Ectodermal cell (in vitro differentiated cells): Measurements from ENCODE around the gene FBXL7.

Source experiments
- H3K27ac ChIP-seq: 2 replicates; pipeline ENCODE4 v1.7.0; 2013; ENCODE audit warnings: mild to moderate bottlenecking, low read depth, low read length; ENCODE audit not compliant: insufficient read depth, poor library complexity, severe bottlenecking
- H3K27me3 ChIP-seq: 2 replicates; pipeline ENCODE4 v1.7.0; 2013; ENCODE audit warnings: mild to moderate bottlenecking, low read length; ENCODE audit not compliant: insufficient read depth, control insufficient read depth, poor library complexity, severe bottlenecking
- H3K36me3 ChIP-seq: one replicate; pipeline ENCODE4 v1.7.0; 2013; ENCODE audit warnings: low read length; ENCODE audit not compliant: control insufficient read depth, insufficient read depth
- H3K4me1 ChIP-seq: one replicate; pipeline ENCODE4 v1.7.0; 2013; ENCODE audit warnings: low read length; ENCODE audit not compliant: control insufficient read depth, insufficient read depth
- H3K4me3 ChIP-seq: 2 replicates; pipeline ENCODE4 v1.7.0; 2013; ENCODE audit warnings: low read depth, low read length, control low read depth; ENCODE audit not compliant: insufficient read depth
- H3K9me3 ChIP-seq: 2 replicates; pipeline ENCODE4 v1.7.0; 2013; ENCODE audit warnings: mild to moderate bottlenecking, low read length, moderate library complexity; ENCODE audit not compliant: control insufficient read depth
- WGBS, 2 experiments: methylation state at CpG; one replicate each; pipeline ENCODE4 v1.1.7; 2013; ENCODE audit warnings: missing lambda C conversion rate in 2 of 2; 5-methylcytosine and 5-hydroxymethylcytosine counted together

The FBXL7 gene

DNA sequence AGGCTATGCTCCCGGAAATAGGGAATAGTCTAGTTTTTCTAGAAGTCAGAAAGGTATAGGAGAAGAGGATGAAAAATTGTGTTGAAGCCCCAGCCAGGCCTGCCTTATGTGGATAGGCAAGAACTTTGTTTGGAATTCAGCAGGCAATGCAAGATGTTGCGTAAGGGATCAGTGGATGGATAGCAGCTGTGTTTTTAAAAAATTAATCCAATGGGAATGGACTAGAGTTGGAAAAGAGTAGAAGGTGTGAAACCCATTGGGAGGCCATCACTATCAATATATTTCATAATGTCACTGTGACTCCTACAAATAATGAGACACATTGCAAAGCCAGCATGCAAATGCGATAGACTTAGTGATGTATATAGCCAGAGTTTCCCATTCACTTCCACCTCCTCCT, 397.7 kb downstream of the FBXL7 start:
- Histone ChIP-seq H3K9me3 (no peaks in the 10 kb centered on the region), H3K4me1 (no peaks in the 10 kb centered on the region), H3K36me3 (no peaks in the 10 kb centered on the region), H3K27ac (no peak overlapping the region), H3K27me3 (no peaks in the 10 kb centered on the region), H3K4me3 (no peak overlapping the region)
- WGBS, 2 experiments, result 98 to 99% methylated on average over 3 of the region's 3 CpGs

DNA sequence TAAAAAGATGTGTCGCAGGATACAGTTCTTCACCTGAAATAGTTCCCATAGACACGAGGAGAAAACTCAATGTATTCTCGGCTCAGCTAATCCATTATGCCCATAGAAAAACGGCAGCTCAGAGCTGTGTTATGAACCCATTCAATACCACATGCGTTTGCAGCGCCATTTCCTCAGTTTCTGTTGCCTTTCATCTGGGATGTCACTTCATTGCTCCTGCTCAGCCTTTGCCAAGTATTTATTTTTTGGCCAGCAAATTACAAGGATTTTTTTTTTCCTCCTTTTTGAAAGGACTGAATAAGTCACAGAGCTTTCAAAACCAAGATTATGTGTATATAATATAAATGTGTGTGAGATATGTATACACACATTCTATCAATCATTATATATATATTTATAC, 398.7 kb downstream of the FBXL7 start:
- no peak overlapping the region for H3K27ac ChIP-seq
- 95 to 96% methylated on average over 6 of the region's 6 CpGs for WGBS, 2 experiments
- no peaks in the 10 kb centered on the region for H3K4me1 ChIP-seq

DNA sequence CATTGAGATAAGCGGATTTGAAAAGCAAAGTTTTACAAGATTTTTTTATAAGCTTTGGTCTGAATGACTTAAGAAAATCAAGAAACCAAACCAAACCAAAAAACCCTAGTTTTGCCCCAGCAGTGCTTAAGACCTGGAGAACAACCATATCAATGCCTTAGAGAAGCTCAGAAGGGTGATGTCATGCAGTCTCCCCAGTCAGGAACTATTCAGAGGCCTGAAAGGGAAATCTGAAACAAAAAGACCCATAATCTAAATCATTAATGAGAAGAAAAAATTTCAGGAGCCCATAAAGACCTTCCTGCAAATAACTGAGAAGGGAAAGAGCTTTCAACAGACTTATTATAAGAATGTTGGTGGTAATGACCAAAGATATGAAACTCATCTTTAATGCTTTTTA, 399.5 kb downstream of the FBXL7 start:
- Histone ChIP-seq H3K27ac (no peak overlapping the region), H3K9me3 (no peaks in the 10 kb centered on the region), H3K36me3 (no peaks in the 10 kb centered on the region), H3K4me1 (no peaks in the 10 kb centered on the region), H3K4me3 (no peak overlapping the region), H3K27me3 (no peaks in the 10 kb centered on the region)
- 86 to 88% methylated on average over 1 of the region's 1 CpG for WGBS, 2 experiments

More for the DNA sequence above, 398.7 kb downstream of the FBXL7 start:
- Histone ChIP-seq H3K9me3 (no peaks in the 10 kb centered on the region), H3K4me3 (no peak overlapping the region), H3K27me3 (no peaks in the 10 kb centered on the region), H3K36me3 (no peaks in the 10 kb centered on the region)

DNA sequence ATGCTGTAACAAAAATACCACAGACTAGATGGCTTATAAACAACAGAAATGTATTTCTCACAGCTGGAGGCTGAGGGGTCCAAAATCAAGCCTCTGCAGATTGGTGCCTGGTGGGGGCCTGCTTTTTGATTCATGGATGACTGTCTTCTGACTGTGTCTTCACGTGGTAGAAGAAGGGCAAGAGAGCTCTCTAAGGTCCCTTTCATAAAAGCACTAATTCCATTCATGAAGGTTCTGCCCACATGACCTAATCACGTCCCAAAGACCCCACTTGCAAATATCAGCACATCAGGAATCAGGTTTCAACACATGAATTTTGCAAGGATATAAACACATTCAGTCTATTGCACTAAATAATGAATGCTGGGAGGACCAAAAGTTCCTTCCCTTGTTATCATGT, 401.2 kb downstream of the FBXL7 start:
- Histone ChIP-seq H3K4me1 (no peaks in the 10 kb centered on the region), H3K36me3 (no peaks in the 10 kb centered on the region), H3K4me3 (no peak overlapping the region), H3K27me3 (no peaks in the 10 kb centered on the region), H3K9me3 (no peaks in the 10 kb centered on the region), H3K27ac (no peak overlapping the region)
- 86 to 88% methylated on average over 2 of the region's 2 CpGs for WGBS, 2 experiments

DNA sequence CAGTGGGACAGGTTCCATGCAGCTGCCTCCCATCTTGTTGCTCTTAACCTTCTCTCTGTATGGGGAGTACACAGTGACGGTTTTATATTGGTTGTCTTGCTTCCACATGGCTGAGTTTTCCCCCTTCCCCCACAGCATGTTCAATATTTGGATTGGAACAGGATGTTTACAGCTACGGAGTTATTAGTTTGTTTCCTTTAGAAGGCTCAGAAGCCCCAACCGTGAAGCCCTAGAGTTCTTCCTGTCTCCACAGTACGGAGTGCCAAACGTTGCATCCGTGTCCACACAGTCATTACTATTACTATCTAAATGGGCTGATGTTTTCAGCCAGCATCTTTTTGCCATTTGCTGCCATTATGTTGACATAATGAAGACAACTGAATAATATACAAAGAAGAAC, 402.1 kb downstream of the FBXL7 start:
- Histone ChIP-seq H3K27ac (no peak overlapping the region), H3K36me3 (no peaks in the 10 kb centered on the region), H3K4me3 (no peak overlapping the region), H3K27me3 (no peaks in the 10 kb centered on the region), H3K9me3 (no peaks in the 10 kb centered on the region), H3K4me1 (no peaks in the 10 kb centered on the region)
- WGBS, 2 experiments, result 91 to 94% methylated on average over 6 of the region's 6 CpGs

DNA sequence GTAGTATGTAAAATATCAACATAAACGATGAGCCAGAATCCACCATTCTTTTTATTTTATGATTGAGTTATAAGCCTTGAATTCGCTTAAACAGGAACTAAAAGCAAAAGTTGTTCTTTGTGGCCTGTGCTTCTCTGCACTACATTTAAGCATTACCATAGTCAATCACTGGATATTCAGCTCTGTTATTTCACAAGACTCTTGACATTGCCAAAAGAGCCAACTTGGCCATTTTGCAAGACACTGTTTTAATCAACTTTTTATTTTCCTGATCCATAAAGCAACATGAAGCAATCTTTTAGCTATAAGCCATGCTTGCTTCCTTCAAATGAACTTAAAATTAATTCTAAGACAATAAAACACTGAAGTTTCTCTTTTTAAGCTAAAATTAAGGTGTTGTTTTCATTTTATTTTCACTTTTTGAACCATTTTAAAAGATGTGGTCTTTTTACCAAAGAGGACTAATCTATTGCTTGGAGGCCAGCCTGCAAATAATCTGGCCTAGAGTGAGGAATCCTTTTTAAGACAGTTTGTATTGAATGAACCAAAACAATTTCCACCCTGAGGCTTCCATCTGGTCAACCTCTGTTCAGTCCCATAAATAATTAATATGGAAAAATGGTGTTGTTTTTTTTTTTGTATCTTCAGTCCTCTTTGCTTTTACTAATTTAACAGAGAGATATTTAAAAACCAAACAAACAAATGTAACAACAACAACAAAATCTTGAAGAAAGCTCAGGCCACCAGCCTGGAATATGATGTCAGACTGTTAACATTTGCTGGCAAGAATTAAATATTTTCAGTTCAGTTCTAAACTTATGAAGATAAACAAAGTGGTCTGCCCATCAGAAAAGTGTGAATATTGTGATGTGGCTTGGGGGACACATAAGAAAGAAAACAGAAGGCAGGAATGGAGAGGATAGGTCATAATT, 405.2 kb downstream of the FBXL7 start:
- no peaks in the 10 kb centered on the region for H3K4me1 ChIP-seq
- no peaks in the 10 kb centered on the region for H3K27me3 ChIP-seq
- no peaks in the 10 kb centered on the region for H3K9me3 ChIP-seq
- no peaks in the 10 kb centered on the region for H3K36me3 ChIP-seq
- no peak overlapping the region for H3K4me3 ChIP-seq
- WGBS, 2 experiments, result 93 to 96% methylated on average over 2 of the region's 2 CpGs
- no peak overlapping the region for H3K27ac ChIP-seq

DNA sequence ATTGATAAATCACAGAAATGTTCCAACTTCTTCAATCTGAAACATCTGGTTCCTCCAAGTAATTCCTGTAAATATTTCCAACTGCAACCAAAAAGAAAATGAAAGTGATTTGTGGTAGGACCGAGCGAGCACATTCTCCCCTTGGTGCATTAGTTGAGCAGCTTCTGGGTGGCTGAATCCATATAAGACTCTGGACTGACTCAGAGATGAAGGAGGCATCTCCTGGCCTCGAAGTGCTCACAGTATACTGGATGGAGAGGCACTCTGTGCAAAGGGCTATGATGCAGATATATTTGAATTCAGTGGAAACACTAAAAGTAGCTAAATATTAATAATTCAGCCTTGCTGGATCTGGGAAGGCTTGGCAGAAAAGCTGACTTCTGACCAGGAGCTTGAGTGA, 414.7 kb downstream of the FBXL7 start:
- Histone ChIP-seq H3K27me3 (no peaks in the 10 kb centered on the region), H3K9me3 (no peaks in the 10 kb centered on the region), H3K36me3 (no peaks in the 10 kb centered on the region), H3K4me3 (no peak overlapping the region), H3K4me1 (no peaks in the 10 kb centered on the region), H3K27ac (no peak overlapping the region)
- WGBS, 2 experiments, result 97 to 98% methylated on average over 3 of the region's 3 CpGs

DNA sequence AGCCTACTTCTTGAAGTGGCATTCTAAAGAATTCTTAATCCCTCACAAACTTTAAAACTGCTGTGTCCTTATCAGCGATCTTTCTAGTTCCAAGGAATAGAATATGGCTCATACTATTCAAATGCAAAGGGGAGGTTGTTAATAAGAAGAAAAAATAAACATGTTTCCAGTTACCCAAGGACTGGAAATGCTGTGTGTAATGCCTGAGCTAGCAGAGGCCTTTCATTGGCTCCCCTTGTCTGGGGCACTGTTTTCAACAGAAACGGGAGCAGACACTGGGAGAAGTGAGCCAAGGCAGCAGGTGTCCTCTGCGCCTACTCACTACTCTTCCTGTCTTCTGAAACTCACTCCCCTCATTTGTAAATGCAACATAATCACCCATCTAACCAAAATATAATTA, 426.6 kb downstream of the FBXL7 start:
- no peak overlapping the region for H3K4me3 ChIP-seq
- H3K27me3 ChIP-seq, result no peaks in the 10 kb centered on the region
- WGBS, 2 experiments, result 53 to 58% methylated on average over 2 to 3 of the region's 3 CpGs
- H3K4me1 ChIP-seq, result peaks cover 2% of the 10 kb centered on the region
- H3K27ac ChIP-seq, result no peak overlapping the region
- H3K36me3 ChIP-seq, result peaks cover 8% of the 10 kb centered on the region
- no peaks in the 10 kb centered on the region for H3K9me3 ChIP-seq

DNA sequence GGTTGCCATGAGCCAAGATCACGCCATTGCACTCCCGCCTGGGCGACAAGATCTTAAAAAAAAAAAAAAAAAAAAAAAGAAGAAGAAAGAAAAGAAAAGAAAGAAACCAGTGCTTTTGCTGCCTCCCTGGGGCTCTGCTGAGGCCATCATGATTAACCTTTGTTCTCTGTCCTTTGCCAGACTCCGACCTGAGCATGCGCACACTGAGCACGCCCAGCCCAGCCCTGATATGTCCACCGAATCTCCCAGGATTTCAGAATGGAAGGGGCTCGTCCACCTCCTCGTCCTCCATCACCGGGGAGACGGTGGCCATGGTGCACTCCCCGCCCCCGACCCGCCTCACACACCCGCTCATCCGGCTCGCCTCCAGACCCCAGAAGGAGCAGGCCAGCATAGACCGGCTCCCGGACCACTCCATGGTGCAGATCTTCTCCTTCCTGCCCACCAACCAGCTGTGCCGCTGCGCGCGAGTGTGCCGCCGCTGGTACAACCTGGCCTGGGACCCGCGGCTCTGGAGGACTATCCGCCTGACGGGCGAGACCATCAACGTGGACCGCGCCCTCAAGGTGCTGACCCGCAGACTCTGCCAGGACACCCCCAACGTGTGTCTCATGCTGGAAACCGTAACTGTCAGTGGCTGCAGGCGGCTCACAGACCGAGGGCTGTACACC, 427.9 kb downstream of the FBXL7 start:
- Histone ChIP-seq H3K4me1 (peaks cover 2% of the 10 kb centered on the region), H3K27me3 (no peaks in the 10 kb centered on the region), H3K4me3 (no peak overlapping the region), H3K36me3 (peaks cover 8% of the 10 kb centered on the region), H3K27ac (no peak overlapping the region), H3K9me3 (no peaks in the 10 kb centered on the region)
- 95 to 96% methylated on average over 38 of the region's 38 CpGs for WGBS, 2 experiments

DNA sequence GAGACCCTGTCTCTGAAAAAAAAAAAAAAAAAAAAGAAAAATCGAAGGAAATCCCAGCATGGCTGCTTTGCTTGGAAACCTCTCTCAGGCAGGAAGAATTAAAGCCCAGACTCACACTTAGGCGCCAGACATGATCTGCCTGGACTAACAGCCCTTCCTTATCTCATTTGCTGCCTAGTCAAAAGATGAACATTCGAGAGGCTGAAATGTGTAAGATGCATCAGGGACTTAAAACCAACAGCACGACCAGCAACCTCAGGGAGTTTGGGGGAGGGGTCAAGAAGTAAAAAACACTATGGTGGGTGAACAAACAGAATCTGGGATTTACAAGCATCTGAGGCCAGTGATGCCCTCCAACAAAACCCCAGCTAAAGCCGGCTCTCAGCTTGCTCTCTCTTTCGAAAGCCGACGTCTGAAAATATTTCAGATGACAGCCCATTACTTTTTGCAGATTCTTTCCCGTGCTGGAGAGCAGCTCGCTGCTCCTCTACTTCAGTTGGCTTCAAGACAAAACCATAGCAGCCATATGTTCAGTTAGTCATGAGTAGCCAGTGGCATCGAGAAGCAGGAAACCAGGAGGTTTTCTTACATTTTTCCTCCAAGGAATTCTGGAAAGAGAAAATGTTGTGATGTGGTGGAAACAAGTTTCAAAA, 429.8 kb downstream of the FBXL7 start:
- no peak overlapping the region for H3K4me3 ChIP-seq
- peaks cover 8% of the 10 kb centered on the region for H3K36me3 ChIP-seq
- H3K9me3 ChIP-seq, result no peaks in the 10 kb centered on the region
- H3K4me1 ChIP-seq, result peaks cover 2% of the 10 kb centered on the region
- WGBS, 2 experiments, result 91 to 92% methylated on average over 10 of the region's 11 CpGs
- H3K27ac ChIP-seq, result no peak overlapping the region
- H3K27me3 ChIP-seq, result no peaks in the 10 kb centered on the region
